ENCODE results near the gene S100A11.

DNA sequence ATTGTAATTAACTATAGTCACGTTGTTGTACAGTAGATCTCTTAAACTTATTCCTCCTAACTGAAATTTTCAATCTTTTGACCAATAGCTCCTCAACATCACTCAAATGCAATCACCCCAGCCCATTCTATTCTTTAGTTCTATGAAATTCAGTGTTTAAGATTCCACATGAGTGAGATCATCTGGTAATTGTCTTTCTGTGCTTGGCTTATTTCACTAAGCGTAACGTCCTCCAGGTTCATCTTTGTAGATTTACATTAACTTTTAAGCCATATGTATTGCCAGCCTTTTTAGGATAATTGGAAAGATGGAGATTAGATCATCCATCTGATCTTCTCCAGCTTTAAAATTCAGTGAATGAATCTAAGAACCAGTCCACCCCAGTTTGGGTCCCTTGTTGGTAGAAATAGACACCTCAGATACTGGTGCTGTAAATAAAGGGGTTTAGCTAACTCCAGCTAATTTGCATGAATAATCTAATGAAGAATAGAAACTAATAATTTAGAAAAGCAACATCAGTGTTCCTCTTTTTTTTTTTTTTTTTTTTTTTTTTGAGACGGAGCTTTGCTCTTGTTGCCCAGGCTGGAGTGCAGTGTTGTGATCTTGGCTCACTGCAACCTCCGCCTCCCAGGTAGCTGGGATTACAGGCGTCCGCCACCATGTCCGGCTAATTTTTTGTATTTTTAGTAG is 50.2 kb downstream of the S100A11 start:
- TF ChIP-seq POLR2A (IDR thresholded peaks at IDR 0.05) (no peak), EP300 (IDR thresholded peaks at IDR 0.05) (no peak)

All from gastroesophageal sphincter (tissue), 2 donors.